Peyer's patch (tissue), 4 donors: ENCODE results near the gene FAM20C. TPM values are rescaled to one million over a fixed set of nuclear protein-coding genes. Genes with fewer than 3 reads are reported as not detected.

ENCODE experiments used
- DNase-seq, 3 donors: peaks; one replicate each; pipeline ENCODE4 v3.0.0-alpha.2; 2017 to 2019
- H3K27ac ChIP-seq, 4 donors: fragments of 200-600 bp; sonication (generic); one replicate each; pipeline ENCODE4 v1.5.1; 2016 to 2019
- H3K27me3 ChIP-seq, 2 donors: fragments of 200-600 bp; sonication (generic); one replicate each; pipeline ENCODE4 v1.5.1; 2019
- H3K36me3 ChIP-seq, 3 donors: fragments of 200-600 bp; sonication (generic); one replicate each; pipeline ENCODE4 v1.5.1; 2016 to 2019
- H3K4me1 ChIP-seq, 4 donors: fragments of 200-600 bp; sonication (generic); one replicate each; pipeline ENCODE4 v1.5.1; 2016 to 2019
- H3K4me3 ChIP-seq, 4 donors: fragments of 200-600 bp; sonication (generic); 1 replicate in 3 of 4; 2 replicates in 1 of 4; pipeline ENCODE4 v1.5.1; 2016 to 2019; ENCODE audit warnings: mild to moderate bottlenecking in 1 of 4
- H3K9me3 ChIP-seq, 4 donors: fragments of 200-600 bp; sonication (generic); one replicate each; pipeline ENCODE4 v1.5.1; 2016 to 2019; ENCODE audit warnings: mild to moderate bottlenecking in 1 of 4
- CTCF ChIP-seq, 6 experiments: fragments of 450-650 bp in 4 of 6; fragments of 200-600 bp in 2 of 6; sonication (generic) in 1 of 6; IDR thresholded peaks; one replicate each; pipeline ENCODE4 v1.5.1; 2017 to 2019; ENCODE audit warnings: antibody characterized with exemption in 6 of 6, mild to moderate bottlenecking in 3 of 6, moderate library complexity in 1 of 6
- POLR2A ChIP-seq, 2 donors: fragments of 450-650 bp; IDR thresholded peaks; one replicate each; pipeline ENCODE4 v1.5.1; 2017; ENCODE audit warnings: antibody characterized with exemption in 2 of 2, mild to moderate bottlenecking in 2 of 2, moderate library complexity in 2 of 2
- total RNA-seq, 4 donors: library from RNA; depleted of rRNA; stranded (reverse); fragments of >200 nt; gene quantifications; one replicate each; pipeline ENCODE4 v1.1.0, GENCODE V29; 2016

The FAM20C gene
- total RNA-seq, 4 donors from 2014 or later = 46.4 to 66.0 (median 53.8) TPM

DNA sequence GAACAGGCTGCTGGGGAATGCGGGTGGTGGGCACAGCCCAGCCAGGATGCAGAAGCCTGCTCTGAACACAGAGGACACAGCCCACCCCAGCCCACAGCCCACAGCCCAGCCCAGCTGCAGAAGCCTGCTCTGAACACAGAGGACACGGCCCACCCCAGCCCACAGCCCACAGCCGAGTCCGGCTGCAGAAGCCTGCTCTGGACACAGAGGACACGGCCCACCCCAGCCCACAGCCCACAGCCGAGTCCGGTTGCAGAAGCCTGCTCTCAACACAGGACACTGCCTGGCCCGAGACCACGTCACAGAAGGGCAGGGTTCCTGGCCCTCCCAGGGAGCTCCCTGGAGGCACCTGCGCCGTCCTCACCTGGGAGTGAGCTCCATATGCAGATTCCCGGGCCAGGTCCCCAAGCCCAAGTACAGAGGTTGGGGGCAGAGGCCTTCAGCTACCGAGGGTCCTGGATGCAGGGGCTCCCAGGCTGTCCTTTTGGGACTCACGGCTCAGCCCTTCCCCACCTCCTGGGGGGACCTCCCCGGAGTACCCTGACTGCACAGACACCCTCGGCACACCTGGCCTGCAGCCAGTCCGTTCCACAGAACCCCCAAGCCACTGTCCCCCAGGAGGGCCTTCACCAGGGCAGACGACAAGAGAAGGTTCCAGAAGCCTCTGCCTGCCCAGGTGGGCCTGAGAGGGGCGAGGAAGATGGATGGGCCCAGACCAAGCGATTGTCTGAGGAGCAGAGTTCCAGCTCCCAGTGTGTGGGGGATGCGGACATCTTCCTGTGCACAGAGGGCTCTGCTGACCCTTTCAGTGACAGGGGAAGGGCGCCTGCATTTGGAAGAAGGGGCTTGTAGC lies 73.9 kb downstream of the FAM20C start:
- H3K4me1 ChIP-seq = peaks cover 0 to 6% (median 0%) of the 10 kb centered on the region in 4 donors
- TF ChIP-seq POLR2A (IDR thresholded peaks at IDR 0.05) (no peak), CTCF (IDR thresholded peaks at IDR 0.05) (no peak)
- H3K27me3 ChIP-seq = no peaks in the 10 kb centered on the region
- peaks cover 0 to 2% (median 0%) of the 10 kb centered on the region in 3 donors for H3K36me3 ChIP-seq
- no peak for DNase-seq
- H3K9me3 ChIP-seq = peaks cover 0 to 15% (median 4%) of the 10 kb centered on the region in 4 donors
- no peak overlapping the region for H3K27ac ChIP-seq
- no peak overlapping the region for H3K4me3 ChIP-seq

DNA sequence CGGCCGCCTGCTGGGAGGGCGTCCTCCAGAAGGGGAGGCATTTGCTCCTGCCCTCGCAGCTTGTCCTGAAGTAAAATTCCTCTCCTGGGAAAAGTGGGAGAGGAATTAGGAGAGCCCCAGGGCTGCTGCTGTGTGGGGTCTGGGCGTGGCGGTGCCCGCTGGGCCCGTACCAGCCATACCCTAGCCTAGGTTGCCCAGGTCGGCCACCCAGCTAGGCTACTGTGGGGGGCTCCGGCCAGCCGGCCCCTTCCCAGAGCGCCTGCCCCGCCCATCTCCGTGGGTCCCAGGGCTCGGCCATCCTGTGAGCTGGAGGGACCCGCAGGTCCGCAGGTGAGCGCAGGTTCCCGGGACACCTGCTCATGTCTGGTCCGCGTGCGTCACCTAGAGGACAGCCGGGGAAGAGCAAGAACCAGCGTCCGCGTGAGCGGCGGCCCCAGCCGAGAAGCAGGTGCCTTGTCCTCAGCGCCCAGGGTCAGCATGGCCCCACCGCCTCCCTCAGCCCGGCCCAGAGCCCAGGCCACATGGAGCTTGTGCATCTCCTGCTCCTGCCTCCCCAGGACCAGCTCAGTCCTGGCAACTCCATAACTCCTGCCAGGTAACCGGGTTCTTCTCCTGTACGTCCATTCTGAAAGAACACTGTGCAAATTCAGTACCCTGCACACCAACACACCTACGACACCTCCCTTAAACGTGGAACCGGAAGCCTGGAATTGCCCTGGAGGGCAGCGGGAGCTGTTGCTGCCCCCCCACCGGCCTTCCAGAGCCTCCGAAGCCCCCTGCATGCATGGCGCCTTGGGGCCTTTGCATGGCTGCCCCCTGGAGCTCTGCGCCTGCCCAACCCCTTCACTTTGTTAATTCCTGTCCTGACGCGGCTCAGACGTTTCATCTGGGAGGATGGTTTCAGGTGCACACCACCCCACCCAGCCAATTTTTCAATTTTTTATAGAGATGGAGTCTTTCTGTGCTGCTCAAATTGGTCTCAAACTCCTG lies 74.8 kb downstream of the FAM20C start:
- TF ChIP-seq POLR2A (IDR thresholded peaks at IDR 0.05) = no peak
- peak in 2 of 6 experiments; percentile 60 to 66 for TF ChIP-seq CTCF (IDR thresholded peaks at IDR 0.05)
- Histone ChIP-seq H3K27me3 (no peaks in the 10 kb centered on the region), H3K4me1 (peaks cover 0 to 6% (median 0%) of the 10 kb centered on the region in 4 donors), H3K27ac (no peak overlapping the region), H3K36me3 (no peaks in the 10 kb centered on the region), H3K9me3 (peaks cover 0 to 12% (median 4%) of the 10 kb centered on the region in 4 donors), H3K4me3 (no peak overlapping the region)
- DNase-seq = peak in 2 of 3 donors; percentile 60 to 80

DNA sequence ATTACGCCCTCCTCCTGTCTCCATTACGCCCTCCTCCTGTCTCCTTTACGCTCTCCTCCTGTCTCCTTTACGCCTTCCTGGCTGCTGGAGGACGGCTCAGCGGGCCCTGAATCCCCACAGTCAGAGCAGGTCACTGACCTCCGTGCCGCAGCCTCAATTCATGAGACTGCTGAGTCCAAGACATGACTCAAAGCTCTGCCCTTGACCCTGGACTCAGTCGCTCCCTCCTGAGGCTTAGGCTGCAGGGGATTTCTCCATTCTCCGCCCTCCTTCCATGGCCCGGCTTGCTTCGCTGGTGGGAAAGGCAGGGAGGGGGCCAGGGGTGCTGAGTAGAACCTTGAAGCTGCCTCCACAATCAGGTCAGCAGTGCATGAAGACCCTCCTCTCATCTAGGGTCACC lies 76.6 kb downstream of the FAM20C start:
- no peak overlapping the region for H3K4me3 ChIP-seq
- no peak for DNase-seq
- H3K9me3 ChIP-seq = peaks cover 0 to 6% (median 3%) of the 10 kb centered on the region in 4 donors
- H3K4me1 ChIP-seq = peaks cover 0 to 6% (median 0%) of the 10 kb centered on the region in 4 donors
- no peaks in the 10 kb centered on the region for H3K36me3 ChIP-seq
- H3K27me3 ChIP-seq = no peaks in the 10 kb centered on the region
- H3K27ac ChIP-seq = no peak overlapping the region
- TF ChIP-seq CTCF (IDR thresholded peaks at IDR 0.05) (no peak), POLR2A (IDR thresholded peaks at IDR 0.05) (no peak)

GRCh38 chr7:269721-270120 lies 77.3 kb downstream of the FAM20C start:
- Histone ChIP-seq H3K4me3 (no peak overlapping the region), H3K4me1 (peaks cover 0 to 6% (median 0%) of the 10 kb centered on the region in 4 donors), H3K27ac (no peak overlapping the region), H3K9me3 (peaks cover 0 to 6% (median 2%) of the 10 kb centered on the region in 4 donors), H3K36me3 (no peaks in the 10 kb centered on the region), H3K27me3 (no peaks in the 10 kb centered on the region)
- DNase-seq = no peak
- TF ChIP-seq CTCF (IDR thresholded peaks at IDR 0.05) (no peak), POLR2A (IDR thresholded peaks at IDR 0.05) (no peak)

DNA sequence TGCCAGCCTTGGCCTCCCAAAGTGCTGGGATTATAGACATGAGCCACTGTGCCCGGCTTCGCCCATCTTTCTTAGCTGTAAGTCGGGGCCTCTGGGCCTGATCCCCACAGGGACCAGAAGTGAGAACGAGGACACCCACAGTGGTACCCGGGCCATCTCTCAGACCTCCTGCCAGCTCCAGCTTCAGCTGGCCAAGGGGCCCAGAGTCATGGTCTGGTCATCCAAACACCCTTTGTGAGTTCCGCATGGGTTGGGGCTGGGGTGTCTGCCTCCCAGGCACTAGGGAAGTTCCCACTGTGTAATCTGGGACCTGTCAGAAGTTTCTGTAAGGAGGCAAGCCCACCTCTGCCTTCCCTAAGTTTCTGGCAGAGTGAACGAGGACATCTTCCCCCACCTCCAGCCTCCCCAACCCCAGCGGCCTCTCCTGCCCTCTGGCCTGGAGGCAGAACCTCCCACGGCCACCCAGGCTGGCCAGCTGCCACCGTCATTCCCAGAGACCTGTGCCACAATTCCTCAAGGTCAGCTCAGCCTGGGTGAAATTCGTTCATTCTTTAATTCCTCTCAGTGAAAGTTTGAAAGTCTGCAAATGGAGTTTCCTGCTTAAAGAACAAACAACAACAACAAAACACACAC lies 78.1 kb downstream of the FAM20C start:
- H3K4me3 ChIP-seq = no peak overlapping the region
- DNase-seq = no peak

More for the DNA sequence above, 78.1 kb downstream of the FAM20C start:
- TF ChIP-seq POLR2A (IDR thresholded peaks at IDR 0.05) (no peak), CTCF (IDR thresholded peaks at IDR 0.05) (no peak)
- no peaks in the 10 kb centered on the region for H3K4me1 ChIP-seq
- H3K27ac ChIP-seq = no peak overlapping the region
- H3K36me3 ChIP-seq = no peaks in the 10 kb centered on the region
- H3K9me3 ChIP-seq = peaks cover 0 to 6% (median 2%) of the 10 kb centered on the region in 4 donors
- no peaks in the 10 kb centered on the region for H3K27me3 ChIP-seq
